Measurements from ENCODE around the gene NMRAL1.
A peak's percentile ranks its signal among the peaks of the same experiment; 100 is the strongest.

Gene NMRAL1

GRCh38 chr16:4474192-4474961 is at the start of gene NMRAL1:
Gene NMRAL1 (minus strand): TSS chr16:4474625. CDS start chr16:4474132, 493 bp downstream.
- peaks cover 3% of the 10 kb centered on the region for H3K36me3 Mint-ChIP-seq (ENCODE audit: low read depth)
- H3K27me3 Mint-ChIP-seq (ENCODE audit: low read depth) = no peaks in the 10 kb centered on the region
- peak within 1 kb of the TSS; percentile 90 to 97 (median 92) for H3K27ac Mint-ChIP-seq
- H3K4me1 Mint-ChIP-seq = peaks cover 20% of the 10 kb centered on the region
- no peaks in the 10 kb centered on the region for H3K9me3 Mint-ChIP-seq
- peak within 1 kb of the TSS; percentile 83 to 91 (median 89) for H3K4me3 Mint-ChIP-seq
- TF ChIP-seq, protein P1, sequence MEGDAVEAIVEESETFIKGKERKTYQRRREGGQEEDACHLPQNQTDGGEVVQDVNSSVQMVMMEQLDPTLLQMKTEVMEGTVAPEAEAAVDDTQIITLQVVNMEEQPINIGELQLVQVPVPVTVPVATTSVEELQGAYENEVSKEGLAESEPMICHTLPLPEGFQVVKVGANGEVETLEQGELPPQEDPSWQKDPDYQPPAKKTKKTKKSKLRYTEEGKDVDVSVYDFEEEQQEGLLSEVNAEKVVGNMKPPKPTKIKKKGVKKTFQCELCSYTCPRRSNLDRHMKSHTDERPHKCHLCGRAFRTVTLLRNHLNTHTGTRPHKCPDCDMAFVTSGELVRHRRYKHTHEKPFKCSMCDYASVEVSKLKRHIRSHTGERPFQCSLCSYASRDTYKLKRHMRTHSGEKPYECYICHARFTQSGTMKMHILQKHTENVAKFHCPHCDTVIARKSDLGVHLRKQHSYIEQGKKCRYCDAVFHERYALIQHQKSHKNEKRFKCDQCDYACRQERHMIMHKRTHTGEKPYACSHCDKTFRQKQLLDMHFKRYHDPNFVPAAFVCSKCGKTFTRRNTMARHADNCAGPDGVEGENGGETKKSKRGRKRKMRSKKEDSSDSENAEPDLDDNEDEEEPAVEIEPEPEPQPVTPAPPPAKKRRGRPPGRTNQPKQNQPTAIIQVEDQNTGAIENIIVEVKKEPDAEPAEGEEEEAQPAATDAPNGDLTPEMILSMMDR (IDR thresholded peaks at IDR 0.05; ENCODE audit: unreplicated experiment in 3 of 3) = no peak

DNA sequence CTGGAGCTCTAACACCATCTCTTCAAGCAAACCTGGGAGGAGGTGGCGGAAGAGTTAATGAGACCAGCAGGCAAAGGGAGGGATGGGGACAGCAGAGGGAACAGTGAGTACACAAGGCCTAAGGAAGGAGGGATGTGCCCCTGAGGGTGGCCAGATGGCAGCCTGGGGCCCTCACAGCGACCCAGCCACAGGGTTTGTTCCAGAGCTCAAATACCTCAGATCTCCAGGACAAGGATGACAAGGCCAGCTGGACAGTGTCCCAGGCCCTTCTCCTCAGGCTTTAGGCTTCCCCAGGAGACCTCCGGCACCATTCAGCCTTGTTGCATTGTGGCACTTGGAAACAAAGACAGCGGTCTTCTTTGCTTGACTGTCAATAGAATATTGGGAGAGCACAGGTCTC is 49.3 kb upstream of the NMRAL1 start:
- Mint-ChIP-seq H3K4me1 (peaks cover 39% of the 10 kb centered on the region), H3K27ac (peak overlapping the region in 1 of 3 experiments; percentile 70), H3K27me3 (ENCODE audit: low read depth) (peaks cover 4% of the 10 kb centered on the region), H3K9me3 (no peaks in the 10 kb centered on the region), H3K4me3 (no peak overlapping the region), H3K36me3 (ENCODE audit: low read depth) (peaks cover 7% of the 10 kb centered on the region)
- TF ChIP-seq, protein P1 (IDR thresholded peaks at IDR 0.05; ENCODE audit: unreplicated experiment in 3 of 3) = no peak

GRCh38 chr16:4522051-4522581 is 47.7 kb upstream of the NMRAL1 start:
- Mint-ChIP-seq H3K9me3 (no peaks in the 10 kb centered on the region), H3K27me3 (ENCODE audit: low read depth) (peaks cover 4% of the 10 kb centered on the region), H3K4me1 (peaks cover 35% of the 10 kb centered on the region), H3K27ac (peak overlapping the region; percentile 15 to 79 (median 70)), H3K4me3 (no peak overlapping the region), H3K36me3 (ENCODE audit: low read depth) (peaks cover 7% of the 10 kb centered on the region)
- TF ChIP-seq, protein P1 (IDR thresholded peaks at IDR 0.05; ENCODE audit: unreplicated experiment in 3 of 3) = no peak

DNA sequence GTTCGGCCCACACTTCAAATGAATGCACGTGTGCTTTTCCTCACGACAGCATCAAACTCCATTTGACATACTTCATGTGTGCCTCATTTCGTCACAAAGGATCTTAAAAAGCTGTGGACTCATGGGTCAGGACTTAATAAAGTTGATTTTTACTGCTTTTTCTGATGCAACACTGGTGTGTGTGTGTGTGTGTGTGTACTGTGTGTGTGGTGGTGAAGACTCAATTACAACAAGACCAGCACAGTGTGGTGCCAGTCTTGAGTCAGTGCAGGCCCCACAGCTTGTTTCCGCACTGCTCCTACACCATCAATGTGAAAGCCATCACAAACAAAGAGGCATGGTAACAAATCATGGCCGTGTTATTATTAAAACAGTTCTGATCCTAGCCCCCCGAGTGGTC is 46.5 kb upstream of the NMRAL1 start:
- Mint-ChIP-seq H3K27ac (no peak overlapping the region), H3K4me1 (peaks cover 37% of the 10 kb centered on the region), H3K36me3 (ENCODE audit: low read depth) (peaks cover 7% of the 10 kb centered on the region), H3K27me3 (ENCODE audit: low read depth) (peaks cover 4% of the 10 kb centered on the region), H3K9me3 (no peaks in the 10 kb centered on the region), H3K4me3 (no peak overlapping the region)
- TF ChIP-seq, protein P1 (IDR thresholded peaks at IDR 0.05; ENCODE audit: unreplicated experiment in 3 of 3) = no peak

DNA sequence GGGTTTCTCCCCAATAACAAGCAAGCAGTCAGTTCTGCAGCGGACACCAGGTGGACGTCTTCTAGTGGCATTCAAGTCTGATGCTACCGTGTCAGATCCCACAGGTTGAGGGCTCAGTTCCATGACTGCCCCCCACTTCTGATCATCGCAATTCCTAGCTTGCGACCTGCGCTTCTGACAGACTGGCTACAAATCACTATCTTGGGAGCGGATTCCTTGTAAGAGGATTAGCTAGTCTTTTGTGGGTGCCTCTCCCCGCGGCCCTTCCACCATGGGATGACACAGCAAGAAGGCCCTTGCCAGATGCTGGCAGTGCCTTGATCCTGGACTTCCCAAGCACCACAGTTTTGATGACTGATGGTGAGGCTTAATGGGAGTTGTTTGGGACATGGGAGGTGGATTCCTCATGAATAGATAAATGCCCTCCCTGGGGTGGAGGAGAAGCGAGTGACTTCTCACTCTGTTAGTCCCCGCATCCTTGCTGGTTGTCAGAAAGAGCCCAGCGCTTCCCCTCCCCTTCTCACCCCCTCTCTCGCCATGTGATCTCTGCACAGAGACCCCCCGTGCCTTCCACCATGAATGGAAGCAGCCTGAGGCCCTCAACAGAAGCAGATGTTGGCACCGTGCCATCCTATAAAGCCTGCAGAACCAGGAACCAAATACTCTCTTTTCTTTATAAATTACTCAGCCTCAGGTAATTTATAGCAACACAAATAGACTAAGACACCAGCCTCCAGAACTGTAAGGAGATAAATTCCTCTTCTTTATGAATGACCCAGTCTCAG is 45.0 kb upstream of the NMRAL1 start:
- Mint-ChIP-seq H3K4me1 (peaks cover 31% of the 10 kb centered on the region), H3K9me3 (no peaks in the 10 kb centered on the region), H3K27me3 (ENCODE audit: low read depth) (peaks cover 4% of the 10 kb centered on the region), H3K4me3 (no peak overlapping the region), H3K27ac (no peak overlapping the region), H3K36me3 (ENCODE audit: low read depth) (peaks cover 11% of the 10 kb centered on the region)
- TF ChIP-seq, protein P1 (IDR thresholded peaks at IDR 0.05; ENCODE audit: unreplicated experiment in 3 of 3) = no peak
